ENCODE results near the gene SART1.

DNA sequence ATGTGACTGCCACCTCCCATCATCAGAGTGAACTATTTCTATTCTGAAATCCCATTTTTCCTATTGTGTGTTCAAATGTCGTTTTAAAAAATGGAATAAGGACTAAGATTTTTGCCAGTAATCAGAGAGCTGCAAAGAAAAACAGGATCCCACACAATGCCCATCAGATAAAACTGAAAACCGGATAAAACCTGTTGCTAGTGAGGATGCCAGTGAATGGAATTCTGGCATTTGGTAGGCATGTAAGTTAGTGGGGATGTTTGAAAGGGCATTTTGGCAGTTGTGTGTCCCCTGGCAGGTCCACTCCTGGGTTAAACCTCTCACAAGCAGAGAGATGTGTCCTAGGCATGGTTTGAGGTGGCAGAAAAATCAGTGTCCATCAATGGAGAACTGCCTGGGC, 36.1 kb upstream of the SART1 start:
- TF ChIP-seq POLR2A (IDR thresholded peaks at IDR 0.05; ENCODE audit: low read length), result no peak
- TF ChIP-seq GATA1 (IDR thresholded peaks at IDR 0.05; ENCODE audit: low read depth, low read length), result no peak
